MCF 10A (cell line): ENCODE measurements around the gene SRRD. TPM values are rescaled to one million over a fixed set of nuclear protein-coding genes. Genes with fewer than 3 reads are reported as not detected.

Experiments
- BruUV-seq: library from RNA; stranded (reverse); fragments of 400-500 nt; replicated peaks from 2 replicates; lab custom pipeline; 2021; lab: Mats Ljungman, UMichigan
- CTCF ChIA-PET: fragments of 300-600 bp; sonication (Branson Sonifier 250); formaldehyde crosslinking; extraction: SDS; loops from one replicate; lab custom pipeline; 2021; ENCODE audit warnings: antibody characterized with exemption, inconsistent platforms; lab: Yijun Ruan, JAX
- POLR2A ChIA-PET: fragments of 300-600, 350-650 bp; sonication (Branson Sonifier 250); formaldehyde crosslinking; extraction: SDS; loops from one replicate; lab custom pipeline; 2020; ENCODE audit warnings: antibody characterized with exemption, inconsistent platforms; lab: Yijun Ruan, JAX
- DNase-seq: peaks from one replicate; pipeline ENCODE4 v3.0.0-alpha.2; 2018; ENCODE audit not compliant: unreplicated experiment
- H3K27ac Mint-ChIP-seq: one replicate; pipeline ENCODE4 v1.8.0; 2022; ENCODE audit warnings: mild to moderate bottlenecking, low read depth, mixed read lengths; ENCODE audit not compliant: unreplicated experiment
- H3K27me3 Mint-ChIP-seq: one replicate; pipeline ENCODE4 v1.8.0; 2022; ENCODE audit warnings: mixed read lengths; ENCODE audit not compliant: insufficient read depth, unreplicated experiment
- H3K36me3 Mint-ChIP-seq: one replicate; pipeline ENCODE4 v1.8.0; 2022; ENCODE audit warnings: mild to moderate bottlenecking, moderate library complexity, mixed read lengths; ENCODE audit not compliant: insufficient read depth, unreplicated experiment
- H3K4me1 Mint-ChIP-seq: one replicate; pipeline ENCODE4 v1.8.0; 2022; ENCODE audit warnings: mixed read lengths; ENCODE audit not compliant: insufficient read depth, unreplicated experiment
- H3K4me3 Mint-ChIP-seq: one replicate; pipeline ENCODE4 v1.8.0; 2022; ENCODE audit warnings: mild to moderate bottlenecking, moderate library complexity, mixed read lengths; ENCODE audit not compliant: unreplicated experiment
- H3K9me3 Mint-ChIP-seq: one replicate; pipeline ENCODE4 v1.8.0; 2022; ENCODE audit warnings: mixed read lengths; ENCODE audit not compliant: unreplicated experiment
- CTCF ChIP-seq: fragments of 200-600 bp; IDR thresholded peaks from one replicate; pipeline ENCODE4 v1.8.0; 2022; ENCODE audit warnings: antibody characterized with exemption, mild to moderate bottlenecking; ENCODE audit not compliant: unreplicated experiment
- intact Hi-C: fragments of 100-400 bp; cut with micrococcal nuclease; formaldehyde crosslinking; loops from 2 replicates; pipeline ENCODE4 v1.14.1; 2022
- total RNA-seq: library from RNA; stranded (reverse); gene quantifications from 2 replicates; pipeline ENCODE4 v1.2.3, GENCODE V29; 2022

The SRRD gene
- total RNA-seq, 1 experiment from 2014 or later: 27.9 TPM

DNA sequence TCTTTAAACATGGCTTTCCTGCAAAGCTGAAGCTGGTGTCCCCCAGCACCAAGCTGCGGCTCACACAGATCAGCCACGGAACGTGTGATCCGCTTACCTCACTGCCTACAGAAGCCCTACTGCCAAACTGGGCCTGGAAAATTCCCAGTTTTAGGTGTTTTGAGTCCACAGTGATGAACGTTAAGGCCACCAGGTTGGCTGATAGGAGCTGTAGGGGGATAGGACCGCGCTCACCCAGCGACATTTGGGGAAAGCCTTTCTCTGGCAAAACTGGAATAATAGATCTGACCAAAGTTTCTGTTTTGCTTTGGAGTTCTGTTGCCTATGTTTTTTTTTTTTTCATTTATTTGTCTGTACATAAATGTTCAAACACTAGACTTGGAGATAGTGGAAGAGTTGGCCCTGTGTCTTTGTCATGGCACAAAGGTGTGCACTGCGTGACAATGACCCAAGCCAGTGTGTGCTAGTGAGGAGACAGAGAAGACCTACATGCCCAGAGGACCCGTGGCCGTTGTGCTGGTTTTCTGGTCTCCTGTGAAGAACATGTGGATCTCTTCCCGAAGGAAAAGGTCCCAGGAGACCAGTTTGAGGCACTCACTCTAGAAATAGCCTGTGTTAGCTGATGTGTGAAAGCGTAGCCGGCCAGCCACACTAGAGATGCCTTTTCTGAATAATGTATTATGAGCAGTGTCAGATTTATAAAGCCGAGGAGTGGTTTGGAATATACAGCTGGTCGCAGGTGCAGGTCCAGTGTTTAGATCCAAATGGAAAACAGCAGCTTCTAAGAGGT lies 39.6 kb upstream of the SRRD start:
- intact Hi-C loops: no loop called here
- Mint-ChIP-seq H3K27ac (no peak overlapping the region), H3K4me3 (no peak overlapping the region), H3K36me3 (no peaks in the 10 kb centered on the region), H3K9me3 (no peaks in the 10 kb centered on the region), H3K27me3 (no peaks in the 10 kb centered on the region), H3K4me1 (no peaks in the 10 kb centered on the region)
- ChIA-PET CTCF (interaction anchor here (0.6 to 1.3 kb wide), 4 partner anchors 16 to 499 kb away, joined by 4 to 6 read pairs (median 4); no protein-coding TSS in a partner anchor), POLR2A (interaction anchor here (0.6 kb wide), 1 partner anchor 72 kb away, joined by 3 read pairs; no protein-coding TSS in a partner anchor)
- no peak for DNase-seq
- no peak for TF ChIP-seq CTCF
- no TSS peak for BruUV-seq

DNA sequence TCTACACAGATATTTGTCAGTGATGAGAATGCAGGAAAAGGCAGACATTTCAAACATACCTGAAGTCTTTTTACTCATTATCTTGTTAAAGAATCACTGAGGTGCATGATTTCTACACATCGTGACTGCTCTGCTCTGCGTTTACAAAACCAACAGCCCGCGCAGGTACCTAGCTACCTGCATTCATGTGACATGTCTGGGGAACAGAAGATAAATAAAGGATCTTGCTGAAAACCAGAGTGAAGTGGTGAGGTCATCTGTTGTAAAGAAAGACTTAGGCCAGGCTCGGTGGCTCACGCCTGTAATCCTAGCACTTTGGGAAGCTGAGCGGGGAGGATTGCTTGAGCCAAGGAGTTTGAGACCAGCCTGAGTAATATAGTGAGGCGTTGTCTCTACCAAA lies 38.9 kb upstream of the SRRD start:
- ChIA-PET CTCF (interaction anchor here (0.6 to 1.3 kb wide), 4 partner anchors 15 to 92 kb away, joined by 4 to 6 read pairs (median 4); no protein-coding TSS in a partner anchor), POLR2A (no interaction called here)
- H3K36me3 Mint-ChIP-seq: no peaks in the 10 kb centered on the region
- intact Hi-C loops: no loop called here
- no peak for DNase-seq
- no peak overlapping the region for H3K27ac Mint-ChIP-seq
- TF ChIP-seq CTCF: no peak
- H3K9me3 Mint-ChIP-seq: no peaks in the 10 kb centered on the region
- BruUV-seq: no TSS peak
- H3K4me1 Mint-ChIP-seq: no peaks in the 10 kb centered on the region
- no peak overlapping the region for H3K4me3 Mint-ChIP-seq
- H3K27me3 Mint-ChIP-seq: no peaks in the 10 kb centered on the region

GRCh38 chr22:26445577-26446275 lies 38.0 kb upstream of the SRRD start:
- ChIA-PET CTCF (interaction anchor here (0.6 kb wide), 1 partner anchor 91 kb away, joined by 6 read pairs; no protein-coding TSS in a partner anchor), POLR2A (no interaction called here)
- TF ChIP-seq CTCF: no peak
- Mint-ChIP-seq H3K36me3 (peaks cover 5% of the 10 kb centered on the region), H3K27me3 (no peaks in the 10 kb centered on the region), H3K4me3 (no peak overlapping the region), H3K4me1 (no peaks in the 10 kb centered on the region), H3K27ac (no peak overlapping the region), H3K9me3 (no peaks in the 10 kb centered on the region)
- DNase-seq: no peak
- intact Hi-C loops: no loop called here
- BruUV-seq: no TSS peak

- no peak for TF ChIP-seq CTCF
- intact Hi-C loops: no loop called here
- POLR2A ChIA-PET: no interaction called here
- BruUV-seq: no TSS peak
- Mint-ChIP-seq H3K4me1 (no peaks in the 10 kb centered on the region), H3K27me3 (no peaks in the 10 kb centered on the region), H3K36me3 (peaks cover 14% of the 10 kb centered on the region), H3K9me3 (no peaks in the 10 kb centered on the region), H3K27ac (no peak overlapping the region), H3K4me3 (no peak overlapping the region)
- CTCF ChIA-PET: interaction anchor here (0.6 kb wide), 2 partner anchors 38 to 72 kb away, joined by 3 to 4 read pairs; no protein-coding TSS in a partner anchor
- DNase-seq: no peak
Observed at GRCh38 chr22:26446808-26447515, 36.7 kb upstream of the SRRD start.
